GM19025 (cell line): ENCODE measurements around the gene REEP2.

Experiments
- ATAC-seq: cut with Tn5 transposase; IDR thresholded peaks from one replicate; pipeline ENCODE4 v1.9.1; 2021; ENCODE audit warnings: mild to moderate bottlenecking, low read depth, moderate library complexity; ENCODE audit not compliant: unreplicated experiment

Gene REEP2

DNA sequence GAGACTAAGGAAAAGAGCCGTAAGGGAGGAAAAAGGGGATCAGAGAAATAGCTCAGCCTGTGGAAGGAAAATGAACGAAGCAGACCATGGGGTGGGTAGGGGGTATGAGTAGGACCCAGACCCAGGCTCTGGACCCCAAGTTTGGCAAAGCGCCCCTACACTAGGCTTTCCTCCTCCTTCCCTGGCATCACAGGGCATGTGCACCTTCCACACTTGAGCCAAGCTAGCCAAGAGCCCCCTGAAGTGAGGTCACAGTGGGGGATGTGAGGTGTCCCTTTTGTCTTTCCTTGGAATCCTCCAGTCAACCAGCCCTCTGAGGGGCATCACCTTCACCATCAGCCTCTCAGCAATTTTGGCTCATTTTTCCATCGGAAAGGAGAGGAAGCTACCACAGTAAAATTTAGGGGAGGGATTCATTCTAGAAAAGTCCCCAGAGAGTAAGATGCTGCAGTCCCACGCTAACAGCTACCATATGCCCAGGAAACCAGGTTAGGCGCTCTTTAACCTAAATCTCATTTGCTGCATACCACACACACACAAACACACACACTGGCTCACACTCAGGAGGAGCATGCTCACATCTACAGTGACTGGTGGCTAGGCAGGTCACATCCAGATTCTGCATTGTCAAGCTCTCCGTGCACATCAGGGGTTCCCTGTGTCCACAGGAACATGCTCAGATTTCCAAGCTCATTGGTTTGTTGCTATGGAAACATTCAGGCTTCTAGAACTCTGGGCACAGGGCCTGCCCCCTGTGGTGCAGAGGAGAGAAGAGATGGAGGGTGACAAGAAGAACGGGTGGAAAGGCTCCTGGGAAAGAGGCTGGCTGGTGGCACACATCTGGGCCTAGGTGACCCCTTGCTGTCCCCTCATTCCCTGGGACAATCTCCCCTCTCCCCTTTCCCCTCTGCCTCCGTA is 9.9 kb downstream of the REEP2 start:
- no peak for ATAC-seq

DNA sequence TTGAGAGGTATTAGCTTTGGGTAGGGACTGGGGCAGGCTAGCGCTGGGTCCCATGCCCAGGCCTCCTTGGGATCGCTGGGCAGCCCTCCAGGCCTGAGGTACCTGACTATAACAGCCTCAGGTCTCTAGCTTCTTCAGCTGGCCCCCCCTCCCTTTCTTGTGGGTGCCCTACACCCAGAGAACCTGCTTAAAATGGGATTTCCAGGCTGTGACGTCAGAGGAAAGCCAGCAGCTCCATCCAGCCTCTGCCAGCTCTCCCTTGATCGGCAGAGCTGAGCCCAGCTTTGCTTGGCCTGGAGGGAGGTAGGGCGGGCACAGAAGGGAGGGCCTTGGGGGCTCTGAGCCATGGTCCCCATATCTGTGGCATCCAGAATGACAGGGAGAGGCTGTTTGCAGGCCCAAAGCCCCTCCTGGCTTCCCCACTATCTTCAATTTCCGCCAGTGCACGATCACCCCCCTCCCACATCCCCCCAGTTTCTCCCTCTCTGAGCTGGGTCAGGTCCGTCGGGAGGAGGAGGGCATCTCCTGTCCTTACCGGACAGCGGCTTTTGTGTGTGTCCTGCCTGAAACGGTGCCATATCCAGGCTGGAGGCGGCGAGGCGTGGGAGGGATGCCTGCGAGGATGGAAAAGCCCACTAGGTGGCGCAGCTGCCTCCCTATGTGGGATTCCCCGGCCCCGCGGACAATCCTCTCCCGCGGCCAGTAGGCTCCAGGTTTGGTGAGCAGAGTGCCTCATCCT is 10.8 kb downstream of the REEP2 start:
- ATAC-seq = peak; percentile 51

GRCh38 chr5:138450971-138451370 is 12.1 kb downstream of the REEP2 start:
- ATAC-seq = no peak

DNA sequence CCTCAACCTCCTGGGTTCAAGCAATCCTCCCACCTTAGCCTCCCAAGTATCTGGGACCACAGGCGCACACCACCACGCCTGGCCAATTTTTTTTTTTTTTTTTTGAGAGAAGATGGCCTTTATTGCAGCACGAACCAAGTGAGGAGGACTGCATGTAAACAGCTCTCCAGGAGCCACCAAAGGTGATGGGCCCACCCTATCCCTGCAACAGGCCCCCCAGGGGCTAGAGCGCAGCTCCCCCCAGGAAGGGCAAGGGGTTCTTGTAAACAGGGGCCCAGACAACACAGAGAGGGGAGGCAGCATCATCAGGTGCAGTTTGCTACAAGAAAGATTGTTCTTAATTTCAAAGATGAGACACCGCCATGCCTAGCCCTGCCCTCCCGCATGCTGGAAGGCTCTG is 13.9 kb downstream of the REEP2 start:
- no peak for ATAC-seq

DNA sequence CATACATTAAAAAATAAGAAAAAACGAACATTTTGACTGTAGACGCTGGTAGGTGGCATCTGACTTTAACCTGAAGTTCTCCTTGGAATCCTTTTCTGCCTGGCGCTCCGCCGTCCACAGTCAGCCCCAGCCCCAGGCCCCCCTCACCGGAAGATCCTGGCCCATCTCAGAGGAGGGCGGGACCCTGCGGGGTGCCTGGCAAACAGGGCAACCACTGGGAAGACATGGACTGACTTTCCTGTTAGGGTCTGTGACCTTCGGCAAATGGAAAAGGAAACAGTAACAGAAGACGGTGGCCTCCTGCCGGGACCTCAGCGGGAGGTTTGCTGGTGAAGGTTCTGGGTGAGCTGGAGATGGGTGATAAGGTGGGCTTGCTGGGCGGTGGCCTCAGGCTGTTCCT is 14.7 kb downstream of the REEP2 start:
- ATAC-seq = no peak

DNA sequence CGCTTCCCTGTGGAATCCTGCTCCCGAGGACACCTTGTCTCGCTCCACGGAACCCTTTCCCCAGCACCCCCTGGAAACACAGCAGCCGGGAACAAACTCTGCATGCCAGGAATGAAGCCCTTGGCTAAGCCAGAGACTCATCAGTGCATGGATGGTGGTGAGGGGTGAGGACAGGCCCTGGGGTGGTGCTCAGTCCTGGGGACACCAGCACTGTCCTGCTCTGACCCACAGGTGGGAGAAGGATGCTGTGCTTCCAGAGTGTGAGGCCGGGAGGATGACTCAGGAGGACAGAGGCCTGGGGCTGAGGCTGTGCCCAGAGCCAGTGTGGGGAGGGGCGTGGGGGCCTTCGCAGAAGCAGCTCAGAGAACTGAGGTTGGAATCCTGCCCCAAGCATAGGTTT is 15.3 kb downstream of the REEP2 start:
- no peak for ATAC-seq

DNA sequence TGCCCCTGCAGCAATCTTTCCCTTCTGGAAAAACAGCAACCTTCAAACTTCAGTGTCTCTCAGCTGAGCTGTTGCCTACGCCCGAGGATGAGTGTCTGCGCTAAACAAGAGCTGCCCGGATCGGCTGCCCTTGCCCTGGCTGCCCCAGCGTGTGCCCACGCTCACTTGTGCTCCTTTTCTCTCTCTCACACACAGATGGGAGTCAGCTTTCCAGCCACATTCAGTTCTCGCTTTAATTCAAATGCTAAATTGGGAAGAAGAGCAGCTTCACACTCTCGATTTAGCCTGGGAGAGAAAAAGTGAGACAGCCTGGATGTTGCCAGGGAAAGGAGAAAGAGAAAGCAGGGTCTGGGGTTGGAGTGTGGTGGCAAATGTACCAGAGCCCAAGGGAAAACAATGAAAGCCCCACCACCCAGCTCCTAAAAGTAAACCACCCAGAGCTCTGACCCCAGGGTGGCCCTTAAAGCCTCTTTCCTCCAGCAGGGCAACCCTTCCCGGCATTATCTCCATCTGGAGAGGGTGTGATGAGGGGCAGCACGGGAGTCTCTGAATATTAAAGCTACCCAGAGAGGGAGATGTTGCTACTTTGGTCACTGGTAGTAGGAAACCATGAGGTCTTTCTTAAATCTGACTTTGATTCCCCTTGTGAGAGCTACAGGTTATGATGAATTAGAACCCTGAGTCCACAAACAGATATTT is 16.5 kb downstream of the REEP2 start:
- no peak for ATAC-seq

- no peak for ATAC-seq
Observed at GRCh38 chr5:138457531-138458275, 18.8 kb downstream of the REEP2 start.

GRCh38 chr5:138458384-138458783 is 19.5 kb downstream of the REEP2 start:
- ATAC-seq = no peak

- ATAC-seq = no peak
Observed at GRCh38 chr5:138458856-138459255, 20.0 kb downstream of the REEP2 start.

DNA sequence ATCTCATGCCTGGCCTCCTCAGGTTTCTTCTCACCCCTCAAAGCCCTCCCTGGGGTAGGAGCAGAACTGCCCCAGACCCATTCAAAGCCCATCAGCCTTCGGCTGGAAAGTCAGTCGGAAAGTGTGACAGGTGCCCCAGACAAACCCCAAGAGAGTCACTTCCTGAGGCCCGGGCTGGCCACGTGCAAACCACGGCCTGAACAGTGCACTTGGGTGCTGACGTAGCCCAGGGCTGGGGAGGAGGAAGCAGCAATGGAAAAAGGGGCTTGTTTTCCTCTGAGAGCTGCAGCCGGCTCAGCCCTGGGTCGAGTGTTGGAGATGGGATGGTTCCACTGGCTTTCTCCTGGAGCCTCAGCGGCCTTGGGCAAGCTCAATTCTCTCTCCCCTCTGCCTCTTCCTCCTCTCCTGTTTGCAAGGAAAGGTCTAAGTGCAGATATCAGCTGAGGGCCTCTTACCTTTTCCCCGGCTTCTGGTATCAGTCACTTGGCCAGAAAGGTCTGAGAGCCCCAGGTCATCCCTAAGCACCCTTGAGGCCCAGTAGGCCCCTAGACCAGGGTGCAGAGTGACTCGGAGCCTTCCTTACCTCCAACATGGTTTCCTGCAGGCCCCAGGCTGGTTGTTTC is 20.6 kb downstream of the REEP2 start:
- ATAC-seq = no peak

GRCh38 chr5:138460032-138460693 is 21.3 kb downstream of the REEP2 start:
- no peak for ATAC-seq

- no peak for ATAC-seq
Observed at GRCh38 chr5:138461343-138462125, 22.7 kb downstream of the REEP2 start.

GRCh38 chr5:138463419-138464007 is 24.7 kb downstream of the REEP2 start:
- ATAC-seq = no peak

GRCh38 chr5:138464008-138464387 is 25.1 kb downstream of the REEP2 start:
- ATAC-seq = peak; percentile 42

- ATAC-seq = peak; percentile 72
Observed at GRCh38 chr5:138464388-138465260, 25.8 kb downstream of the REEP2 start.
